ENCODE measurements around the gene FOXM1.

The FOXM1 gene

DNA sequence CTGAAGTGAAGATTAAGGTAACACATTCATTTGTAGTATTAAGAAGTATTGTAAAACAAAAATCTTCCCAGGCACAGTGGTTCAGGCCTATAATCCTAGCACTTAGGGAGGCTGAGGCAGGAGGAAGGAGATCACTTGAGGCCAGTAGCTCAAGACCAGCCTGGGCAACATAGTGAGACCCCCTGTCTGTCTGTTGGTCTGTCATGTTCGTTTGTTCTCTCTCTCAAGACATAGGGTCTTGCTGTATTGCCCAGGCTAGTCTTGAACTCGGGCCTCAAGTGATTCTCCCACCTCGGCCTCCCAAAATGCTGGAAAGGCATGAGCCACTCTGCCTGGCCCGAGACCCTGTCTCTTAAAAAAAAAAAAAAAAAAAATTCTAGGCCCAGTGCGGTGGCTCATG, 20.4 kb upstream of the FOXM1 start:
- Histone ChIP-seq H3K4me3 (ENCODE audit: low read depth, low read length) (no peak overlapping the region), H3K4me1 (ENCODE audit: control insufficient read depth, insufficient read depth, low read length, unreplicated experiment) (peaks cover 17% of the 10 kb centered on the region), H2AFZ (ENCODE audit: low read length, unreplicated experiment) (no peak overlapping the region), H3K79me2 (ENCODE audit: control insufficient read depth, insufficient read depth, low read length, unreplicated experiment) (peaks cover 62% of the 10 kb centered on the region), H3K36me3 (ENCODE audit: insufficient read depth, low read length) (no peaks in the 10 kb centered on the region), H3K27ac (ENCODE audit: low read depth, low read length) (no peak overlapping the region), H3K27me3 (ENCODE audit: insufficient read depth, low read length) (no peaks in the 10 kb centered on the region)

DNA sequence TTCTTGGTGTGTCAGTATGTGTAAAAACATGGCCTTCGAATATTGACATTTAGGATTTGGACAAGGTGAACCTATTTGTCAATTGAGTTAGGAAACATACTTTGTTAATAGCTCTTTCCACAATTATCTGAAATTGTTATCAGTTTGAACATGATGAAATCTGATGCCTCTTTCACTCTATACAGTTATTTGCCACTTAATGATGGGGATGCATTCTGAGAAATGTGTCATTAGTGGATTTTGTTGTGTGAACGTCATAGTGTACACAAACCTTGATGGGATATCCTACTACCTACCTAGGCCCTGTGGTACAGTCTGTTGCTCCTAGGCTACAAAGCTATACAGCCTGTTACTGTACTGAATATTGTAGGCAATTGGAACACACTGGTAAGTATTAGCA, 18.5 kb upstream of the FOXM1 start:
- Histone ChIP-seq H3K27me3 (ENCODE audit: insufficient read depth, low read length) (no peaks in the 10 kb centered on the region), H3K36me3 (ENCODE audit: insufficient read depth, low read length) (no peaks in the 10 kb centered on the region), H3K79me2 (ENCODE audit: control insufficient read depth, insufficient read depth, low read length, unreplicated experiment) (peaks cover 63% of the 10 kb centered on the region), H3K4me3 (ENCODE audit: low read depth, low read length) (no peak overlapping the region), H3K4me1 (ENCODE audit: control insufficient read depth, insufficient read depth, low read length, unreplicated experiment) (peaks cover 22% of the 10 kb centered on the region), H3K27ac (ENCODE audit: low read depth, low read length) (no peak overlapping the region), H2AFZ (ENCODE audit: low read length, unreplicated experiment) (no peak overlapping the region)

DNA sequence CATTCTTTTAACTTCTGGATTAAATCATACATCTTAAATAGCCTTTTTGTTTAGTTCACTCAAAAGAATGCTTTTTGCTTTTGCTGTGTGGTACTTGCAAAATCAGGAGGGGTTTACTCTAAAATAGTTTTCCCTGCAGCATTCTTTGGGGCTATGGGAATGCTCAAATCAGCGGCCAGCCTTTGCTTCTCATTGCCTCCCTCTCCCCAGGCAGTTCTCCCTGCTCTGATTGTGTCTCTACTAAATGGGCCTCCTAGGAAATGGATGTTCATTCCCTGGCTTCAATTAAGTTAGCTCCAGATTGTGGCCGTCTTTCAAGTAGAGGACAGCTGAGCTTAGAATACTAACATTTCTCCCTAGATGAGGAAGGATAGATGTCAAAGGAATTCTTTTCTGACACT, 18.1 kb upstream of the FOXM1 start:
- Histone ChIP-seq H3K4me3 (ENCODE audit: low read depth, low read length) (no peak overlapping the region), H3K27me3 (ENCODE audit: insufficient read depth, low read length) (no peaks in the 10 kb centered on the region), H3K79me2 (ENCODE audit: control insufficient read depth, insufficient read depth, low read length, unreplicated experiment) (peaks cover 61% of the 10 kb centered on the region), H3K36me3 (ENCODE audit: insufficient read depth, low read length) (no peaks in the 10 kb centered on the region), H3K27ac (ENCODE audit: low read depth, low read length) (no peak overlapping the region), H3K4me1 (ENCODE audit: control insufficient read depth, insufficient read depth, low read length, unreplicated experiment) (peaks cover 22% of the 10 kb centered on the region), H2AFZ (ENCODE audit: low read length, unreplicated experiment) (no peak overlapping the region)

DNA sequence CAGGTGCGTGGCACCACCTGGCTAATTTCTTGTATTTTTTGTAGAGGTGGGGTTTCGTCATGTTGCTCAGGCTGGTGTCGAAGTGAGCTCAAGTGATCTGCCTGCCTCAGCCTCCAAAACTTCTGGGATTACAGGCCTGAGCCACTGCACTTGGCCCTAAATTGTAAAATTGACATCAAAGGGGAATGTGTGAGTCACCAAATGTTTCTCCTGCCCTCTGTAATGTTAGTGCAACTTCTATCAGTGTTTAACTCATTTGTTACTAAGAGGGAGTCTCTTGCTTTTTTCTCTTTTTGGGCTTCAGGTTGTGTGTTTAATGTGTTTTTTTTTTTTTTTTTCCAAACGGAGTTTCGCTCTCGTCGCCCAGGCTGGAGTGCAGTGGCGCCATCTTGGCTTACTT, 16.0 kb upstream of the FOXM1 start:
- H3K4me3 ChIP-seq (ENCODE audit: low read depth, low read length): peak overlapping the region; percentile 57; the same call in 1 of the 2 replicates
- peaks cover 22% of the 10 kb centered on the region for H3K4me1 ChIP-seq (ENCODE audit: control insufficient read depth, insufficient read depth, low read length, unreplicated experiment)
- H3K79me2 ChIP-seq (ENCODE audit: control insufficient read depth, insufficient read depth, low read length, unreplicated experiment): peaks cover 52% of the 10 kb centered on the region
- H2AFZ ChIP-seq (ENCODE audit: low read length, unreplicated experiment): no peak overlapping the region
- peak overlapping the region; percentile 61 for H3K27ac ChIP-seq (ENCODE audit: low read depth, low read length)
- no peaks in the 10 kb centered on the region for H3K27me3 ChIP-seq (ENCODE audit: insufficient read depth, low read length)
- no peaks in the 10 kb centered on the region for H3K36me3 ChIP-seq (ENCODE audit: insufficient read depth, low read length)

DNA sequence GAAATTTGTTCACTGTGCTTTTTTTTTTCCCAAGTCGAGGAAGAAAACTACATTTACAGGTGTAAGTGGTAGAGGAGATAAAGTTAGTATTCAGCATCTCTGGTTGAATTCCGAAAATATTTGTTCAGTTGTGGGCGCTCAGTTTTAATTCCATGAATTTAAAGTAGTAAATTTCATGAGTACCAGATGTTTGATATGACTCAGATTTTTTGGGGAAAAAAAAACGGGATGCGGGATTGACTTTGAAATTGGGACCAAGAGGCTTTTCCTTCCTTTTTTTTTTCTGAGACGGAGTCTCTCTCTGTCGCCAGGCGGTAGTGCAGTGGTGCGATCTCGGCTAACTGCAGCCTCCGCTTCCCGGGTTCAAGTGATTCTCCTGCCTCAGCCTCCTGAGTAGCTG, 15.3 kb upstream of the FOXM1 start:
- H3K4me3 ChIP-seq (ENCODE audit: low read depth, low read length): peak overlapping the region; percentile 85
- H3K36me3 ChIP-seq (ENCODE audit: insufficient read depth, low read length): 0 out of 2 replicates have a peak, but pooled peaks cover 3% of the 10 kb centered on the region
- H3K4me1 ChIP-seq (ENCODE audit: control insufficient read depth, insufficient read depth, low read length, unreplicated experiment): peaks cover 22% of the 10 kb centered on the region

DNA sequence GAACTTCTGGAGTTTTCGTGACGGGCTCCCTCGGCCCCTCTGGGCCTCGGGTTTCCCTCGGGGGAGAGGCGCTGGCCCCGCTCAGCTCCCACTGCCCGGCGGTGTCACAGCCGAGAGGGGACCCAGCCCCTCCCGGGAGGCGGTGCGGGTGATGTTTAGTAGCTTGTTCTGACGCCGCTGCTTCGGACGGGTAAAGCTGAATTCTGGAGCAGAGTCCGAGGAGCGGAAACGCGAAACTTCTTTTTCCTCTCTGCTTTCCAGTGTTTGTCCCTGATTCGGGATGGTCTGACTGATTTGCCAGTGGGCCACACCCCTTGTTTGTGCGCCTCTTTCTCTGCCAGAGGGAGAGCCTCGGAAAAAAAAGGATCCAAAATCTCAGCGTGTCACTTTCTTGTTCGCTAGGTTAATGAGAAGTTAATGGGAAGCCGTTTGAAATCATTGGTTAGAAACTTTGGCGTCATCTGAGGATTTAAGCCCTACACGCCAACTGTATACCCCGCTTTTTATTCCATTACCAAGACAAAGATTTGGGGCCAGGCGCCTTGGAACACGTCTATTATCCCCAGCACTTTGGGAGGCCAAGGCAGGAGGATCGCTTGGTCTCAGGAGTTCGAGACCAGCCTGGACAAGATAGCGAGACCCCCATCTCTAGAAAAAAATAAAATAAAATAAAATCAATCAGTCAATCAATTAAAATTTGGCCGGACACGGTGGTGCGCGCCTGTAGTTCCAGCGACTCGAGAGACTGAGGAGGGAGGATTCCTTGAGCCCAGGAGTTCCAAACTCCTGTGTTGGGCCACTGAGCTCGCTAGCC, 14.5 kb upstream of the FOXM1 start:
- Histone ChIP-seq H3K27me3 (ENCODE audit: insufficient read depth, low read length) (no peaks in the 10 kb centered on the region), H3K36me3 (ENCODE audit: insufficient read depth, low read length) (0 out of 2 replicates have a peak, but pooled peaks cover 3% of the 10 kb centered on the region), H3K79me2 (ENCODE audit: control insufficient read depth, insufficient read depth, low read length, unreplicated experiment) (peaks cover 39% of the 10 kb centered on the region), H3K4me3 (ENCODE audit: low read depth, low read length) (peak overlapping the region; percentile 85), H2AFZ (ENCODE audit: low read length, unreplicated experiment) (peak overlapping the region; percentile 54), H3K4me1 (ENCODE audit: control insufficient read depth, insufficient read depth, low read length, unreplicated experiment) (peaks cover 22% of the 10 kb centered on the region), H3K27ac (ENCODE audit: low read depth, low read length) (peak overlapping the region; percentile 81)

More for the DNA sequence above, 15.3 kb upstream of the FOXM1 start:
- Histone ChIP-seq H3K79me2 (ENCODE audit: control insufficient read depth, insufficient read depth, low read length, unreplicated experiment) (peaks cover 47% of the 10 kb centered on the region), H2AFZ (ENCODE audit: low read length, unreplicated experiment) (no peak overlapping the region), H3K27me3 (ENCODE audit: insufficient read depth, low read length) (no peaks in the 10 kb centered on the region), H3K27ac (ENCODE audit: low read depth, low read length) (peak overlapping the region; percentile 81)

DNA sequence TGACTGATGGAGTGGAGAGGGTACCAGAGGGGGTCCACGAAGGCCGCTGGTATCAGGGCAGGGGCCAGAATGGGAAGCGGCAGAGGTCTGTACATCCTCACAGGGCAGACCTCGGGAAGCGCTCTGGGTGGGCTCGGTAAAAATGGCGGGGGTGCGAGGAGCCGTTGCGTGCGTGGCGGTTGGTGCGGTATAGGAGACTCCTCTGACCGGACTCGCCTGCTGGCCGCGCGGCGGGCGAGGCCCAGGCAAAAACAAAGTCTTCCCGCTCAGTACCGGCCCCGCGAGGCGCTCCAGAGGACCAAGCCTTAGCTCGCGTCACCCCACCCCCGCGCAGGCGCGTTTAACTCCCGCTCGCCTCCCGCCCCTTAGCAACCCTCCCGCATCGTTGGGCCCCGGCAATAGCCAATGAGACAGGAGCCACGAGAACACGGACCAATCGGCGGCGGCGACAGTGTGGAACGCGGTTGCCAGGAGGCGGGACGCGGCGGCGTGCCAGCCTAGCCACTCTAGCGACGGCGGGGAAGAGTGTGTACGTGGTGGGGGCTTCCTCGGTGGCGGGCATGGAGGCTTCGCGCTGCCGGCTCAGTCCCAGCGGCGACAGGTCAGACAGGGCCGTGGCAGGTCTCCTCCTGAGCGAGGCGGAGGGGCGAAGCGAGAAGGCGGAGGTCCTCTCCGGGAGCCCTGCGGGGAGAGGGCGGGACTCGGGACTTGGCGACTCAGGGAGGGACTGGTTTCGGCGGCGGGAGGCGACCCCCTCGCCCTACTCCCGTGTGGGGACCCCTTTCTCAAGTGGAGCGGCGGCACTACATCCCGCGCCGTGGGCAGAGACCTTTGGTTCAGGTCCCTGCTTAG, 13.6 kb upstream of the FOXM1 start, which contains the start of gene TULP3:
Gene TULP3 (plus strand): TSS at position 504 of the 852 bp plus-strand sequence. CDS start 57 bp downstream, at position 561.
- Histone ChIP-seq H3K27me3 (ENCODE audit: insufficient read depth, low read length) (no peaks in the 10 kb centered on the region), H3K36me3 (ENCODE audit: insufficient read depth, low read length) (0 out of 2 replicates have a peak, but pooled peaks cover 3% of the 10 kb centered on the region), H3K4me1 (ENCODE audit: control insufficient read depth, insufficient read depth, low read length, unreplicated experiment) (peaks cover 21% of the 10 kb centered on the region), H3K4me3 (ENCODE audit: low read depth, low read length) (peak within 1 kb of the TSS; percentile 85), H3K27ac (ENCODE audit: low read depth, low read length) (peak within 1 kb of the TSS; percentile 81), H2AFZ (ENCODE audit: low read length, unreplicated experiment) (peak within 1 kb of the TSS; percentile 81), H3K79me2 (ENCODE audit: control insufficient read depth, insufficient read depth, low read length, unreplicated experiment) (peaks cover 32% of the 10 kb centered on the region)

DNA sequence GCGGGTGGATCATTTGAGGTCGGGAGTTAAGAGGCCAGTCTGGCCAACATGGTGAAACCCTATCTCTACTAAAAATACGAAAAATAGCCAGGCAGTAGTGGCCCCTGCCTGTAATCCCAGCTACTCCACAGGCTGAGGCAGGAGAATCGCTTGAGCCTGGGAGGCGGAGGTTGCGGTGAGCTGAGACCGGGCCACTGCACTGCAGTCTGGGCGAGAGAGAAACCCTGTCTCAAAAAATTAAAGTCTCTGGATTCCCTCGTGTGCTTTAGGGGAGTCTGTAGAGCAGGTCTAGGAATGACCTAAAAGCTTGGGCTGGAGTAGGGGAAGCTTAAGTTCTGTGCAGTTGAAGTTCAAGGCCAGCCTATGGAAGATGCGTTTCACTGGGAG, 13.0 kb upstream of the FOXM1 start:
- Histone ChIP-seq H3K27ac (ENCODE audit: low read depth, low read length) (peak overlapping the region; percentile 57; the same call in 1 of the 2 replicates), H3K36me3 (ENCODE audit: insufficient read depth, low read length) (peaks cover 4% of the 10 kb centered on the region; the same call in 1 of the 2 replicates), H2AFZ (ENCODE audit: low read length, unreplicated experiment) (peak overlapping the region; percentile 81), H3K4me3 (ENCODE audit: low read depth, low read length) (peak overlapping the region; percentile 85), H3K4me1 (ENCODE audit: control insufficient read depth, insufficient read depth, low read length, unreplicated experiment) (peaks cover 14% of the 10 kb centered on the region), H3K79me2 (ENCODE audit: control insufficient read depth, insufficient read depth, low read length, unreplicated experiment) (peaks cover 28% of the 10 kb centered on the region), H3K27me3 (ENCODE audit: insufficient read depth, low read length) (no peaks in the 10 kb centered on the region)

DNA sequence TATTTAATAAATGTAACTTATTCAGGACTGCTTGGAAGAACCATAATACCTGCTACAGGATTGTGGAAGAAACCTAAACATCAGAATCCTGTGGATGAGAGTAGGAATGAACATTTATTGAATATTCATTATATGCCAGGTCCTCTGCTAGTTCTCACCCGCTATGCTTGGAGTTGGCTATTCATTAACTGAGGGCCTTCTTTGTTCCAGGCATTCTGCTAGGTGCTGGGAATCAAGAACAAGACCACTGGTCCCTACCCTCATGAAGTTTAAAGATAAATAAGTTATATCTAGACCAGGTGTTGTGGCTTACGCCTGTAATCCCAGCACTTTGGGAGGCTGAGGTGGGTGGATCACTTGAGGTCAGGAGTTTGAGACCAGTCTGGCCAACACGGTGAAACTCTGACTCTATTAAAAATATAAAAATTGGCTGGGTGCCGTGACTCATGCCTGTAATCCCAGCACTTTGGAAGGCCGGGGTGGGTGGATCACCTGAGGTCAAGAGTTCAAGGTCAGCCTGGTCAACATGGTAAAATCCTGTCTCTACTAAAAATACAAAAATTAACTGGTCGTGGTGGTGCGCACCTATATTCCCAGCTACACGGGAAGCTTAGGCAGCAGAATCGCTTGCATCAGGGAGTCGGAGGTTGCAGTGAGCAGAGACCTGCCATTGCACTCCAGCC, 9.9 kb upstream of the FOXM1 start:
- no peak overlapping the region for H3K27ac ChIP-seq (ENCODE audit: low read depth, low read length)
- peaks cover 8% of the 10 kb centered on the region; the same call in 1 of the 2 replicates for H3K36me3 ChIP-seq (ENCODE audit: insufficient read depth, low read length)

DNA sequence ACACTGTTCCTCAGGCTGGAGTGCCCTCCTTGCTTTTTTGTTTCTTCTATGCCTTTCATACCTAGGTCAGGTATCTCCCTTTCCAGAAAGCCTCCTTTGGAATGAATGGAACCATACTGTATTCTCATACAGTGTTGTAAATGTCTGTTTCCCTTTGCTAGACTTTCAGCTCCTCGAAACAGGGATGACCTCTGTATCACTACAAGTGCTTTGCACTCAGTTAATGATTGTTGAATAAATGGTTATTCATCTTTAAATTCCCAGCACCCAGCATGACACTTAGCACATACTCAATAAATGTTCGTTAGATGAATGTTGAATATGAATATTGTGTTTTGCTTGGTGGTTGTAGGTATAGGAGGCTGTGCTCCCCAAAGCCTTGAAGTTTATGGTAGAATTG, 7.8 kb upstream of the FOXM1 start:
- Histone ChIP-seq H3K27ac (ENCODE audit: low read depth, low read length) (no peak overlapping the region), H3K36me3 (ENCODE audit: insufficient read depth, low read length) (peaks cover 8% of the 10 kb centered on the region; the same call in 1 of the 2 replicates), H3K79me2 (ENCODE audit: control insufficient read depth, insufficient read depth, low read length, unreplicated experiment) (peaks cover 36% of the 10 kb centered on the region), H2AFZ (ENCODE audit: low read length, unreplicated experiment) (no peak overlapping the region), H3K27me3 (ENCODE audit: insufficient read depth, low read length) (no peaks in the 10 kb centered on the region), H3K4me3 (ENCODE audit: low read depth, low read length) (no peak overlapping the region), H3K4me1 (ENCODE audit: control insufficient read depth, insufficient read depth, low read length, unreplicated experiment) (no peaks in the 10 kb centered on the region)

More for the DNA sequence above, 9.9 kb upstream of the FOXM1 start:
- Histone ChIP-seq H3K4me1 (ENCODE audit: control insufficient read depth, insufficient read depth, low read length, unreplicated experiment) (peaks cover 2% of the 10 kb centered on the region), H3K79me2 (ENCODE audit: control insufficient read depth, insufficient read depth, low read length, unreplicated experiment) (peaks cover 25% of the 10 kb centered on the region), H2AFZ (ENCODE audit: low read length, unreplicated experiment) (no peak overlapping the region), H3K4me3 (ENCODE audit: low read depth, low read length) (no peak overlapping the region), H3K27me3 (ENCODE audit: insufficient read depth, low read length) (no peaks in the 10 kb centered on the region)

Measured in ACC112 (cell line).